ENCODE measurements around the gene AMBRA1. TPM values are rescaled to one million over a fixed set of nuclear protein-coding genes. Genes with fewer than 3 reads are reported as not detected.
"Not testable (repeated sequence)": the region's sequence is repeated elsewhere in the genome, so short reads cannot be mapped to it uniquely, and the experiment has no call there.

The AMBRA1 gene
- total and polyA plus RNA-seq, 2 donors, result 8.7 to 20.6 TPM

DNA sequence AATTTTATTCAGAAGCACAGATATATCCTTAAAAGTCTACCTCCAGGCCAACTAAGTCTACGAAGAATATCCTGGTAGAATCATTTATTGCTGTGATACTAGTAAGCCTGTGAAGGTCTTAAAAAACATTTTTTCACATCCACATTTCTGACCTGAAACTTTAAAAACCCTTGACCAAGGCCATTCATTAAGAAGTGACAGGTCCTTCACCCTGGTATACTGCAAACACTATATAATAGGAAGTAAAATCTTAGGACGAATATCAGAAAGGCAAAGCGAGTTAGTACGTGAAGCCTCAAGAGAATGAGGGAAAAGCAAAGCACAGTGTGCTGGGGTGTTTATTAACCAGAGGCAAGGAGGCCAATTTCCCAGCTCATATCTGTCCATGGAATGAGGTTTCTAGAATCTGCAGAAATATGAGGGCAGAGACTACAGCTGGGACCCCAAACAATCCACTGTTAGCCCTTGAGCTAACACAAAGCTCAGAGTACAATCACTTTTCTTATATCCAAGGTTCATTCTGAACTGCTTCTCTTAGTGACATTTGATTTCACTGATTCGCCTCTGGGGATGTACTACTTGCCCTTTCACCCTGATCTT, 71.0 kb downstream of the AMBRA1 start:
- H3K27me3 ChIP-seq (ENCODE audit: control insufficient read depth in 2 of 2, insufficient read depth in 1 of 2, low read length in 1 of 2), result no peaks in the 10 kb centered on the region
- no peaks in the 10 kb centered on the region for H3K4me1 ChIP-seq (ENCODE audit: control insufficient read depth in 2 of 2, insufficient read depth in 2 of 2, low read length in 2 of 2)
- H3K27ac ChIP-seq (ENCODE audit: low read depth in 1 of 2, low read length in 1 of 2), result no peak overlapping the region
- H3K36me3 ChIP-seq (ENCODE audit: control insufficient read depth in 2 of 2, insufficient read depth in 2 of 2, low read length in 1 of 2), result peaks cover 2 to 3% of the 10 kb centered on the region in 2 donors
- no peaks in the 10 kb centered on the region for H3K9me3 ChIP-seq (ENCODE audit: control insufficient read depth in 2 of 2, insufficient read depth in 1 of 2, low read length in 1 of 2)
- WGBS, result 97% methylated on average over 5 of the region's 5 CpGs
- H3K4me3 ChIP-seq (ENCODE audit: low read length in 2 of 2), result no peak overlapping the region
- DNase-seq (ENCODE audit: low read depth in 6 of 9, low spot score in 9 of 9), result no peak

DNA sequence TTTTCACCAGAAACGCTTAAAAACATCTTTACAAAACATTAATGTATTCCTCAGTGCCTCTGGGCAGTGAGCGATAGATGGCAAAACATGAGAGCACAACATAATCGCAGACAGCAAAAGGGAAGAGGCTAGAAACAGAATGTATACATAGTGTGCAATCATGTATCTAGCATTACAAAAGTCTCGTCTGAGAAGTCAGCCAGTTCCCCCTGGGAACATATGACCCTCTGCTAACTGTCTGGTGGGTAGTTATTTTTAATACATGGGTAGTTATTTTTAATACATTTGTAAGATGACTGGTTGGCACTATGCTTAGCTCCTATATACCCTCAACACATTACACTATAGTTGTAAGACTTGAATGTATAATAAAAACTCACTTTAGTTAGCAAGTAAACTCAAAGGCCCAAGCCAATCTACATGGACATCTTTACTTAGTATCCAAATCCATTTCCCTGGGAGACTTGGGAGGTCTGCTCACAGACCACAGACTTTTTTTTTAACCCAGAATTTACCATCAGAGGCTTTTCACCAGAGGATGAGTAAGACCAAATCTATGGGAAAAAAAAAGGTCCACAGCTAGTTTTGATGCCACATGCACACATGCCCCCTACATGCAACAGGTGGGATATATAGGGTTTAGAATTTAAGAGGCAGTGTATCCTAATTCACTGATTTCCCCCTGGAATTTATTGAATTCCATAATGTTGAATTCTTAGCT, 71.7 kb downstream of the AMBRA1 start:
- 81% methylated on average over 4 of the region's 4 CpGs for WGBS
- Histone ChIP-seq H3K27ac (ENCODE audit: low read depth in 1 of 2, low read length in 1 of 2) (no peak overlapping the region), H3K27me3 (ENCODE audit: control insufficient read depth in 2 of 2, insufficient read depth in 1 of 2, low read length in 1 of 2) (no peaks in the 10 kb centered on the region), H3K36me3 (ENCODE audit: control insufficient read depth in 2 of 2, insufficient read depth in 2 of 2, low read length in 1 of 2) (peaks cover 2 to 3% of the 10 kb centered on the region in 2 donors), H3K4me1 (ENCODE audit: control insufficient read depth in 2 of 2, insufficient read depth in 2 of 2, low read length in 2 of 2) (no peaks in the 10 kb centered on the region), H3K4me3 (ENCODE audit: low read length in 2 of 2) (no peak overlapping the region), H3K9me3 (ENCODE audit: control insufficient read depth in 2 of 2, insufficient read depth in 1 of 2, low read length in 1 of 2) (no peaks in the 10 kb centered on the region)
- no peak for DNase-seq (ENCODE audit: low read depth in 6 of 9, low spot score in 9 of 9)

- Histone ChIP-seq H3K4me3 (ENCODE audit: low read length in 2 of 2) (no peak overlapping the region), H3K9me3 (ENCODE audit: control insufficient read depth in 2 of 2, insufficient read depth in 1 of 2, low read length in 1 of 2) (no peaks in the 10 kb centered on the region), H3K36me3 (ENCODE audit: control insufficient read depth in 2 of 2, insufficient read depth in 2 of 2, low read length in 1 of 2) (peaks cover under 1 to 7% of the 10 kb centered on the region in 2 donors), H3K27me3 (ENCODE audit: control insufficient read depth in 2 of 2, insufficient read depth in 1 of 2, low read length in 1 of 2) (no peaks in the 10 kb centered on the region), H3K27ac (ENCODE audit: low read depth in 1 of 2, low read length in 1 of 2) (no peak overlapping the region), H3K4me1 (ENCODE audit: control insufficient read depth in 2 of 2, insufficient read depth in 2 of 2, low read length in 2 of 2) (no peaks in the 10 kb centered on the region)
- 95% methylated on average over 8 of the region's 8 CpGs for WGBS
- no peak for DNase-seq (ENCODE audit: low read depth in 6 of 9, low spot score in 9 of 9)
These were observed 72.7 kb downstream of the AMBRA1 start for GRCh38 chr11:46520971-46521745.

DNA sequence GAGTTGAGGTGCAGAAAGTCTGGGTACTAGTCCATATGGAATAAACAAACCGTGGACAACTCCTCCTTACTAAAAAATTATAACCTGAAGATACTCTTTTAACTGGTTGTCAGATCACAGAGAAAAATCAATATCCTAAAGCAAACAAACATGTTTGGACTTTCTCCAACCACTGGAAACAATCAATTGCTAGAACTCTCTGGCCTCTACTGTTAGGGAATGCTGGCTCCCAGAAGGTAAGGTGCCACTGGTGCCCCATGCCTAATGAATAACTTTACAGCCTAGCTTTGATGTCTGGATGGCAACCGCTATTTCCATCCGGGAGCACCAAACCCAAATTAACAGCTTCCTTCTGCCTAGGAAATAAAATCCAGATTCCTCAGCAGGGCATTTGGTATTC, 74.5 kb downstream of the AMBRA1 start:
- peaks cover 0 to 7% of the 10 kb centered on the region in 2 donors for H3K36me3 ChIP-seq (ENCODE audit: control insufficient read depth in 2 of 2, insufficient read depth in 2 of 2, low read length in 1 of 2)
- no peaks in the 10 kb centered on the region for H3K27me3 ChIP-seq (ENCODE audit: control insufficient read depth in 2 of 2, insufficient read depth in 1 of 2, low read length in 1 of 2)
- H3K4me1 ChIP-seq (ENCODE audit: control insufficient read depth in 2 of 2, insufficient read depth in 2 of 2, low read length in 2 of 2), result no peaks in the 10 kb centered on the region
- H3K4me3 ChIP-seq (ENCODE audit: low read length in 2 of 2), result no peak overlapping the region
- H3K27ac ChIP-seq (ENCODE audit: low read depth in 1 of 2, low read length in 1 of 2), result no peak overlapping the region
- WGBS, result 98% methylated on average over 3 of the region's 3 CpGs
- no peaks in the 10 kb centered on the region for H3K9me3 ChIP-seq (ENCODE audit: control insufficient read depth in 2 of 2, insufficient read depth in 1 of 2, low read length in 1 of 2)
- DNase-seq (ENCODE audit: low read depth in 6 of 9, low spot score in 9 of 9), result no peak

DNA sequence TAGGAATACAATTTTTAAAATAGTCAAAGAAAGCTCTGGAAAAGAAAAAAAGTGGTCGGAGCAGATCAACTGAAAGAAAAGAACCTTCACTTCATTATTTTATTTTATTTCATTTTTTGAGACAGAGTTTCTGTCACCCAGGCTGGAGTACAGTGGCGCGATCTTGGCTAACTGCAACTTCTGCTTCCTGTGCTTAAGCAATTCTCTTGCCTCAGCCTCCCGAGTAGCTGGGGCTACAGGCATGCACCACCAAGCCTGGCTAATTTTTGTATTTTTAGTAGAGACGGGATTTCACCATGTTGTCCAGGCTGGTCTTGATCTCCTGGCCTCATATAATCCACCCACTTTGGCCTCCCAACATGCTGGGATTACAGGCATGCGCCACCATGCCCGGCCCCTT, 74.9 kb downstream of the AMBRA1 start:
- H3K9me3 ChIP-seq (ENCODE audit: control insufficient read depth in 2 of 2, insufficient read depth in 1 of 2, low read length in 1 of 2); H3K4me1 ChIP-seq (ENCODE audit: control insufficient read depth in 2 of 2, insufficient read depth in 2 of 2, low read length in 2 of 2); DNase-seq (ENCODE audit: low read depth in 6 of 9, low spot score in 9 of 9); H3K27me3 ChIP-seq (ENCODE audit: control insufficient read depth in 2 of 2, insufficient read depth in 1 of 2, low read length in 1 of 2); H3K36me3 ChIP-seq (ENCODE audit: control insufficient read depth in 2 of 2, insufficient read depth in 2 of 2, low read length in 1 of 2); H3K27ac ChIP-seq (ENCODE audit: low read depth in 1 of 2, low read length in 1 of 2); H3K4me3 ChIP-seq (ENCODE audit: low read length in 2 of 2): not testable (repeated sequence)
- WGBS, result 95% methylated on average over 7 of the region's 7 CpGs

DNA sequence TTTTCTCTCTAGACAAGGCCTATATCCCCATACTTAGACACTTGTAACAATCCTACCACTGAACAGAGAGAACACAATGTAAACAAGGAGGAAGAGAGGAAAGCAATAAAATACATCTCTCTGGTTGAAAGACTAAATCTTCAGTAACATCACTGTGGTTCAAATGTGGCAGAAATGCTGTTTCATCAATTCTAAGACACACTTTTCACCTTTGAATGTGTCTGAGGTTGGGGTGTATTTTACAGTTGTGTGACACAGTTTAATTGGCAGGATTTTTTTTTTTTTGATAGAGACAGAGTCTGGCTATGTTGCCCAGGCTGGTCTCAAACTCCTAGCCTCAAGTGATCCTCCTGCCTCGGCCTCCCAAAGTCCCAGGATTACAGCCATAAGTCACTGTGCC, 79.5 kb downstream of the AMBRA1 start:
- DNase-seq (ENCODE audit: low read depth in 6 of 9, low spot score in 9 of 9), result no peak
- 98% methylated on average over 1 of the region's 1 CpG for WGBS
- Histone ChIP-seq H3K27me3 (ENCODE audit: control insufficient read depth in 2 of 2, insufficient read depth in 1 of 2, low read length in 1 of 2) (no peaks in the 10 kb centered on the region), H3K9me3 (ENCODE audit: control insufficient read depth in 2 of 2, insufficient read depth in 1 of 2, low read length in 1 of 2) (no peaks in the 10 kb centered on the region), H3K27ac (ENCODE audit: low read depth in 1 of 2, low read length in 1 of 2) (peak overlapping the region in 1 of 2 donors; percentile 8), H3K4me1 (ENCODE audit: control insufficient read depth in 2 of 2, insufficient read depth in 2 of 2, low read length in 2 of 2) (no peaks in the 10 kb centered on the region), H3K36me3 (ENCODE audit: control insufficient read depth in 2 of 2, insufficient read depth in 2 of 2, low read length in 1 of 2) (peaks cover 0 to 16% of the 10 kb centered on the region in 2 donors), H3K4me3 (ENCODE audit: low read length in 2 of 2) (no peak overlapping the region)

GRCh38 chr11:46513934-46514342, 79.9 kb downstream of the AMBRA1 start:
- H3K36me3 ChIP-seq (ENCODE audit: control insufficient read depth in 2 of 2, insufficient read depth in 2 of 2, low read length in 1 of 2), result peaks cover 0 to 16% of the 10 kb centered on the region in 2 donors
- no peak overlapping the region for H3K4me3 ChIP-seq (ENCODE audit: low read length in 2 of 2)
- H3K9me3 ChIP-seq (ENCODE audit: control insufficient read depth in 2 of 2, insufficient read depth in 1 of 2, low read length in 1 of 2), result no peaks in the 10 kb centered on the region
- no peaks in the 10 kb centered on the region for H3K27me3 ChIP-seq (ENCODE audit: control insufficient read depth in 2 of 2, insufficient read depth in 1 of 2, low read length in 1 of 2)
- H3K27ac ChIP-seq (ENCODE audit: low read depth in 1 of 2, low read length in 1 of 2), result peak overlapping the region in 1 of 2 donors; percentile 8
- H3K4me1 ChIP-seq (ENCODE audit: control insufficient read depth in 2 of 2, insufficient read depth in 2 of 2, low read length in 2 of 2), result no peaks in the 10 kb centered on the region
- DNase-seq (ENCODE audit: low read depth in 6 of 9, low spot score in 9 of 9), result peak in 2 of 9 donors; percentile 17 to 25
- 96% methylated on average over 3 of the region's 3 CpGs for WGBS

- no peak for DNase-seq (ENCODE audit: low read depth in 6 of 9, low spot score in 9 of 9)
- Histone ChIP-seq H3K36me3 (ENCODE audit: control insufficient read depth in 2 of 2, insufficient read depth in 2 of 2, low read length in 1 of 2) (peaks cover 12 to 29% of the 10 kb centered on the region in 2 donors), H3K4me1 (ENCODE audit: control insufficient read depth in 2 of 2, insufficient read depth in 2 of 2, low read length in 2 of 2) (no peaks in the 10 kb centered on the region), H3K27me3 (ENCODE audit: control insufficient read depth in 2 of 2, insufficient read depth in 1 of 2, low read length in 1 of 2) (no peaks in the 10 kb centered on the region), H3K4me3 (ENCODE audit: low read length in 2 of 2) (no peak overlapping the region), H3K27ac (ENCODE audit: low read depth in 1 of 2, low read length in 1 of 2) (no peak overlapping the region), H3K9me3 (ENCODE audit: control insufficient read depth in 2 of 2, insufficient read depth in 1 of 2, low read length in 1 of 2) (no peaks in the 10 kb centered on the region)
- WGBS, result 97% methylated on average over 5 of the region's 5 CpGs
These were observed 81.5 kb downstream of the AMBRA1 start for GRCh38 chr11:46512261-46512881.

GRCh38 chr11:46511342-46511741, 82.5 kb downstream of the AMBRA1 start:
- Histone ChIP-seq H3K27me3 (ENCODE audit: control insufficient read depth in 2 of 2, insufficient read depth in 1 of 2, low read length in 1 of 2) (no peaks in the 10 kb centered on the region), H3K36me3 (ENCODE audit: control insufficient read depth in 2 of 2, insufficient read depth in 2 of 2, low read length in 1 of 2) (peaks cover 15 to 28% of the 10 kb centered on the region in 2 donors), H3K27ac (ENCODE audit: low read depth in 1 of 2, low read length in 1 of 2) (no peak overlapping the region), H3K9me3 (ENCODE audit: control insufficient read depth in 2 of 2, insufficient read depth in 1 of 2, low read length in 1 of 2) (no peaks in the 10 kb centered on the region), H3K4me3 (ENCODE audit: low read length in 2 of 2) (no peak overlapping the region), H3K4me1 (ENCODE audit: control insufficient read depth in 2 of 2, insufficient read depth in 2 of 2, low read length in 2 of 2) (peaks cover 0 to 2% of the 10 kb centered on the region in 2 donors)
- WGBS, result 98% methylated on average over 2 of the region's 2 CpGs
- no peak for DNase-seq (ENCODE audit: low read depth in 6 of 9, low spot score in 9 of 9)
